ENCODE measurements around the gene HAUS7.

Gene HAUS7

GRCh38 chrX:153435845-153436244 is 34.5 kb downstream of the HAUS7 start:
- H3K4me3 ChIP-seq (ENCODE audit: low read length), result no peak overlapping the region
- H3F3A ChIP-seq (ENCODE audit: control insufficient read depth, insufficient read depth), result no peaks in the 10 kb centered on the region

GRCh38 chrX:153434801-153435200 is 35.6 kb downstream of the HAUS7 start:
- H3K4me3 ChIP-seq (ENCODE audit: low read length), result no peak overlapping the region
- no peaks in the 10 kb centered on the region for H3K9me3 ChIP-seq (ENCODE audit: control insufficient read depth, insufficient read depth, low read length)
- no peaks in the 10 kb centered on the region for H3K4me1 ChIP-seq (ENCODE audit: control insufficient read depth, low read length)
- H3K27me3 ChIP-seq (ENCODE audit: control insufficient read depth, low read length), result no peaks in the 10 kb centered on the region
- no peaks in the 10 kb centered on the region for H3K9me2 ChIP-seq (replicated peaks; ENCODE audit: control insufficient read depth, low read length)
- no peaks in the 10 kb centered on the region for H3F3A ChIP-seq (ENCODE audit: control insufficient read depth, insufficient read depth)
- no peak for TF ChIP-seq EZH2phosphoT487 (IDR thresholded peaks at IDR 0.05; ENCODE audit: borderline replicate concordance, low read length)
- H3K79me2 ChIP-seq (ENCODE audit: control insufficient read depth, low read length), result no peaks in the 10 kb centered on the region
- no peak overlapping the region for H3K27ac ChIP-seq (ENCODE audit: low read depth, low read length)
- H3K4me2 ChIP-seq (ENCODE audit: low read length), result no peak overlapping the region
- no peaks in the 10 kb centered on the region for H4K20me1 ChIP-seq (ENCODE audit: control insufficient read depth, insufficient read depth, low read depth, low read length)
- H3K36me3 ChIP-seq (ENCODE audit: control insufficient read depth, low read length), result no peaks in the 10 kb centered on the region

More at GRCh38 chrX:153435845-153436244, 34.5 kb downstream of the HAUS7 start:
- TF ChIP-seq EZH2phosphoT487 (IDR thresholded peaks at IDR 0.05; ENCODE audit: borderline replicate concordance, low read length) (no peak), CTCF (IDR thresholded peaks at IDR 0.05; ENCODE audit: low read depth, low read length, poor library complexity, severe bottlenecking) (no peak)
- Histone ChIP-seq H3K9me3 (ENCODE audit: control insufficient read depth, insufficient read depth, low read length) (no peaks in the 10 kb centered on the region), H3K27me3 (ENCODE audit: control insufficient read depth, low read length) (no peaks in the 10 kb centered on the region), H3K27ac (ENCODE audit: low read depth, low read length) (no peak overlapping the region), H3K9me2 (replicated peaks; ENCODE audit: control insufficient read depth, low read length) (no peaks in the 10 kb centered on the region), H3K79me2 (ENCODE audit: control insufficient read depth, low read length) (no peaks in the 10 kb centered on the region), H3K4me1 (ENCODE audit: control insufficient read depth, low read length) (no peaks in the 10 kb centered on the region), H3K4me2 (ENCODE audit: low read length) (no peak overlapping the region), H4K20me1 (ENCODE audit: control insufficient read depth, insufficient read depth, low read depth, low read length) (no peaks in the 10 kb centered on the region), H3K36me3 (ENCODE audit: control insufficient read depth, low read length) (no peaks in the 10 kb centered on the region)

GRCh38 chrX:153433781-153434285 is 36.5 kb downstream of the HAUS7 start:
- no peaks in the 10 kb centered on the region for H3K9me3 ChIP-seq (ENCODE audit: control insufficient read depth, insufficient read depth, low read length)
- H4K20me1 ChIP-seq (ENCODE audit: control insufficient read depth, insufficient read depth, low read depth, low read length), result no peaks in the 10 kb centered on the region
- no peaks in the 10 kb centered on the region for H3K27me3 ChIP-seq (ENCODE audit: control insufficient read depth, low read length)
- no peak overlapping the region for H3K4me2 ChIP-seq (ENCODE audit: low read length)
- TF ChIP-seq CTCF (IDR thresholded peaks at IDR 0.05; ENCODE audit: low read depth, low read length, poor library complexity, severe bottlenecking), result no peak
- no peak for TF ChIP-seq EZH2phosphoT487 (IDR thresholded peaks at IDR 0.05; ENCODE audit: borderline replicate concordance, low read length)
- H3K4me3 ChIP-seq (ENCODE audit: low read length), result no peak overlapping the region
- H3F3A ChIP-seq (ENCODE audit: control insufficient read depth, insufficient read depth), result no peaks in the 10 kb centered on the region
- no peaks in the 10 kb centered on the region for H3K4me1 ChIP-seq (ENCODE audit: control insufficient read depth, low read length)
- H3K36me3 ChIP-seq (ENCODE audit: control insufficient read depth, low read length), result no peaks in the 10 kb centered on the region
- H3K9me2 ChIP-seq (replicated peaks; ENCODE audit: control insufficient read depth, low read length), result no peaks in the 10 kb centered on the region
- H3K27ac ChIP-seq (ENCODE audit: low read depth, low read length), result no peak overlapping the region
- H3K79me2 ChIP-seq (ENCODE audit: control insufficient read depth, low read length), result no peaks in the 10 kb centered on the region

- no peak overlapping the region for H3K4me2 ChIP-seq (ENCODE audit: low read length)
- no peaks in the 10 kb centered on the region for H3K9me3 ChIP-seq (ENCODE audit: control insufficient read depth, insufficient read depth, low read length)
- H3K4me3 ChIP-seq (ENCODE audit: low read length), result no peak overlapping the region
- no peaks in the 10 kb centered on the region for H3K27me3 ChIP-seq (ENCODE audit: control insufficient read depth, low read length)
- no peak overlapping the region for H3K27ac ChIP-seq (ENCODE audit: low read depth, low read length)
- H3K36me3 ChIP-seq (ENCODE audit: control insufficient read depth, low read length), result no peaks in the 10 kb centered on the region
- H3F3A ChIP-seq (ENCODE audit: control insufficient read depth, insufficient read depth), result no peaks in the 10 kb centered on the region
- no peaks in the 10 kb centered on the region for H3K79me2 ChIP-seq (ENCODE audit: control insufficient read depth, low read length)
- no peak for TF ChIP-seq EZH2phosphoT487 (IDR thresholded peaks at IDR 0.05; ENCODE audit: borderline replicate concordance, low read length)
- no peak for TF ChIP-seq CTCF (IDR thresholded peaks at IDR 0.05; ENCODE audit: low read depth, low read length, poor library complexity, severe bottlenecking)
- no peaks in the 10 kb centered on the region for H3K4me1 ChIP-seq (ENCODE audit: control insufficient read depth, low read length)
- H4K20me1 ChIP-seq (ENCODE audit: control insufficient read depth, insufficient read depth, low read depth, low read length), result no peaks in the 10 kb centered on the region
- no peaks in the 10 kb centered on the region for H3K9me2 ChIP-seq (replicated peaks; ENCODE audit: control insufficient read depth, low read length)
Measured at GRCh38 chrX:153433161-153433680, 37.2 kb downstream of the HAUS7 start.
